Measurements from ENCODE around the gene CACNA2D4.
"Not testable (repeated sequence)": the region's sequence is repeated elsewhere in the genome, so short reads cannot be mapped to it uniquely, and the experiment has no call there.

CACNA2D4 gene, protein sequence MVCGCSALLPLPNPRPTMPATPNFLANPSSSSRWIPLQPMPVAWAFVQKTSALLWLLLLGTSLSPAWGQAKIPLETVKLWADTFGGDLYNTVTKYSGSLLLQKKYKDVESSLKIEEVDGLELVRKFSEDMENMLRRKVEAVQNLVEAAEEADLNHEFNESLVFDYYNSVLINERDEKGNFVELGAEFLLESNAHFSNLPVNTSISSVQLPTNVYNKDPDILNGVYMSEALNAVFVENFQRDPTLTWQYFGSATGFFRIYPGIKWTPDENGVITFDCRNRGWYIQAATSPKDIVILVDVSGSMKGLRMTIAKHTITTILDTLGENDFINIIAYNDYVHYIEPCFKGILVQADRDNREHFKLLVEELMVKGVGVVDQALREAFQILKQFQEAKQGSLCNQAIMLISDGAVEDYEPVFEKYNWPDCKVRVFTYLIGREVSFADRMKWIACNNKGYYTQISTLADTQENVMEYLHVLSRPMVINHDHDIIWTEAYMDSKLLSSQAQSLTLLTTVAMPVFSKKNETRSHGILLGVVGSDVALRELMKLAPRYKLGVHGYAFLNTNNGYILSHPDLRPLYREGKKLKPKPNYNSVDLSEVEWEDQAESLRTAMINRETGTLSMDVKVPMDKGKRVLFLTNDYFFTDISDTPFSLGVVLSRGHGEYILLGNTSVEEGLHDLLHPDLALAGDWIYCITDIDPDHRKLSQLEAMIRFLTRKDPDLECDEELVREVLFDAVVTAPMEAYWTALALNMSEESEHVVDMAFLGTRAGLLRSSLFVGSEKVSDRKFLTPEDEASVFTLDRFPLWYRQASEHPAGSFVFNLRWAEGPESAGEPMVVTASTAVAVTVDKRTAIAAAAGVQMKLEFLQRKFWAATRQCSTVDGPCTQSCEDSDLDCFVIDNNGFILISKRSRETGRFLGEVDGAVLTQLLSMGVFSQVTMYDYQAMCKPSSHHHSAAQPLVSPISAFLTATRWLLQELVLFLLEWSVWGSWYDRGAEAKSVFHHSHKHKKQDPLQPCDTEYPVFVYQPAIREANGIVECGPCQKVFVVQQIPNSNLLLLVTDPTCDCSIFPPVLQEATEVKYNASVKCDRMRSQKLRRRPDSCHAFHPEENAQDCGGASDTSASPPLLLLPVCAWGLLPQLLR

DNA sequence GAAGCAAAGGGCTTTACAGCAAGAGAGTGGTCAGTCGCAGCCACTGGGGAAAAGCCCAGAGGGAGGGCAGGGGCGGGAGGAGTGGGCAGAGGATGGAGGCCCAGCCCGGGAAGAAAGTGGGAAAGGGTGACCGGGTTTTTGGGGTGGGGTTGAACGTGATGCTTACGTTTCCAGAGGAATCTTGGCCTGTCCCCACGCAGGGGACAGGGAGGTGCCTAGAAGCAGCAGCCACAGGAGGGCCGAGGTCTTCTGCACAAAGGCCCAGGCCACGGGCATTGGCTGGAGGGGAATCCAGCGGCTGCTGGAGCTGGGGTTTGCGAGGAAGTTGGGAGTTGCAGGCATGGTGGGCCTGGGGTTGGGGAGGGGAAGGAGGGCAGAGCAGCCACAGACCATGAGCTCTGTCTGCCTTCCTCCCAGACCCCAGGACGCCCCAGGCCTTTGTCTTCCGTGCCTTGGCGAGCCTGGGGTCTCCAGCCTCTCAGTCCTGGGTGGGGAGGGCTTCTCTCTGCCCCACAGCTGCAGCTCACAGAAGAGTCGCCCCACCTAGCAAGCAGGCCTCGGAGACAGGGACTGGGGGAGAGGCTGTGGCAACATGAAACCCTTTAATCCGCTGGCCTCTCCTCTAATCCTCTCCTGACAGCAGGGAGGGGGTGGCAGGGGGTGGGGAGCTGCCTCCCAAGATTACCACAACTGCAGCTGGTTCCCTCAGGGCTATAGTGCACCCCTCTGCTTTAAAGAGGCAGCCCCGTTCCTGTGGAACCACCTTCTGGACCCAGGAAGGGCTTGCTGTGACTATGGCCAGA lies at the start of gene CACNA2D4:
Gene CACNA2D4, minus strand, starts transcription at position 572 of the 803 bp plus-strand sequence. Its CDS starts 179 bp downstream, at position 393.
- DNase-seq, result no peak

DNA sequence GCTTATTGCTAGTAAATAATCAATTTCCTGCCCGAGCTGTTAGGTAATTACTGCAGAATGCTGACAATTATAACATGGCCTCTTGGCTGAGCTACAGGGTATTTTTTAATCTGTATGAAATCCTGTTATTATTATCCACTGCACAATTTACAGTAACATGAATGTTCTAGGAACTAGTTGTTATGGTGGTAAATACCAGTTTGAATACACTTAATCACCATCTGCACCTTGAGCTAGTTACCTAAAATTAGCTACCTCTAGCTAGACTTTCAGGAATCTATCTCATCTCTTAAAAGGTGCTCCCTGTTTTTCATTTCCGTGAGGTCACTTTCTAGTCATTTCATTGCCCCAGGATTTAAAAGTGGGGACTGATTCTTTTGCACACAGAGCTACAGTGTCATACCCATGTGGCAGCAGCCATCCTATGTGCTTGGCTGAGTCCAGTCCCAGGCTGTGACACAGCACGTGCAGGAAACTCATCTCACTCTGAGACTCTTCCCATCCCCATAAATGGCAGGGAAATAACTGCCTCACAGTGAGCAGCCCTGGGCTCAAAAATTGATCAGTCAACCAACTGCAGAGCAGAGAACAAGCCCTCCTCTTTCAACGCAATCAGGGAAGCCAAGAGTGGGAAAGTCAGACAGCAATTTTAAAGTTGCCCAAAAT lies 48.2 kb upstream of the CACNA2D4 start:
- no peak for DNase-seq

DNA sequence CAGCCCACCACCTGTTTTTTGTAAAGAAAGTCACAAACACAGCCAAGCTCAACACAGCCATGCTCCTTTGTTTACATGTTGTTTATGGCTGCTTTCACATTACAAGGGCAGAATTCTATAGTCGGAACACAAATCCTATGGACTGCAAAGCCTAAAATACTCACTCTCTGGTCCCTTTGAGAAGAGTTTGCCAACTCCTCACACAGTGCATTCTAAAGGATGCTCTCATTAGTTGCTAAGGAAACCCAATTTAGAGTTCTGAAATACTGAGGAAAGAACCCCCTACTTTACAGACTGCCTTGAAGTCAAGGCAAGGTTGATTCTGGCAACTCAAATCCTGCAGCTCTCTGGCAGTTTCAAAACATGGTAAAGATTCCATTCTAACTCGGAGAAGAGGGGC lies 47.5 kb upstream of the CACNA2D4 start:
- no peak for DNase-seq

DNA sequence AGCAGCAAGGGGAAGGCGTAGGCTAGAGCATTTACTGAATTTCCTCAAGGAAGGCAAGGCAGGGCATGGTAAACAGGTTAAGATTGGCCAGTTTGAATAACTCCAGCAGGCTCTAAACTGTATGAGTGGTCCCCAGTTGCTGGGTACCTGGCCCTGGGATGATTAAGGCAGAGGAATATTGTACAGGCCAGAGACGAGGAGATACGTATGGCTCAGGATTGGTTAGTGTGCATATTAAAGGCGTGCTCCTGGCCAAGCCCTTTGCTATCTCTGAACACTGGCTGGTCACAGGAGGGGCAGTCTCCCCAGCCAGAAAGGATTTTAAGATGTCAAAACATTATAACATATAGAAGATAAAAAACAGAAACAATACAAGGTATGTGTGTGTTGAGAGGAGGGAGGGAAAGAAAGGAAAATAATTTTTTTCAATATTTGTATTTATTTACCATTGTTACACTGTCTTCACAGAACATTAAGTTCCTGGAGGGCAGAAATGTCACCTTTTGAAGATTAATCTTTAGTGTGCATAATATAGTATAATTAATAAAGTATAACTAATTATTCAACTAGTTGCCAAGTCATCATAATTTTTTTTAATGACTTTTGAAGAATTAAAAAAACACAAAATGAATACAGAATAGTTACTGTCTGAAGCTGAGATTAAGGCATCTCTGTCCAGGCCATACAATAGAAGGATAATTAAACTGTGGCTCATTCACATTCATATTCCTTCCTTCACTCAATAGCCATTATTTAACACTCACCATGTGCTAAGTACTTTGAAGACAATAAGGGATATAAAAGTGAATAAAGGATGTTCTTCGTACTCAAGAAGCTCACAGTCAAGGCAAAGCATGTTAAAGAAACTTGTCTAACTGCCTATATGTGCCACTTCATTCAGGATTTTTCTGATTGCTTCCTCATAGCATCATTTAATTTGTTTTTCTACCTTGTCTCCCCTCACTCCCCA lies 43.9 kb upstream of the CACNA2D4 start:
- DNase-seq, result no peak

DNA sequence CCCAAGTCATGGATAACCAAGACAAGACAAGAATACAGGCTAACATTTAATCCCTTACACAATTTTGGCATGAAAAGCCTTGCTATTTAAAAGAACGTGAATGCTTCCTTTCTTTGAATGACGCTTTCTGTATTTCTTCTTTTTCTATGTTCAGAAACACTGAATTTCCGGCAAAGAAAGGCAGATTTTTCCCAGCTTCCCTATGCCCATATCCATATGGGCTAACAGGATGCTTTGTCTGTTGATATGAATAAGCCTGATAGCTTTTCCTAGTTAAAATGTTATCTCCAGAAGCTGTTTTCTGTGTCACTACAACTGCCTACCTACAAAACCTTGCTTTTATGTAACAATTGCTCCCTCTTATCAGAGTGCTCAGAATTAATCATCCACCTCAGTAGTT lies 38.3 kb upstream of the CACNA2D4 start:
- DNase-seq, result no peak

DNA sequence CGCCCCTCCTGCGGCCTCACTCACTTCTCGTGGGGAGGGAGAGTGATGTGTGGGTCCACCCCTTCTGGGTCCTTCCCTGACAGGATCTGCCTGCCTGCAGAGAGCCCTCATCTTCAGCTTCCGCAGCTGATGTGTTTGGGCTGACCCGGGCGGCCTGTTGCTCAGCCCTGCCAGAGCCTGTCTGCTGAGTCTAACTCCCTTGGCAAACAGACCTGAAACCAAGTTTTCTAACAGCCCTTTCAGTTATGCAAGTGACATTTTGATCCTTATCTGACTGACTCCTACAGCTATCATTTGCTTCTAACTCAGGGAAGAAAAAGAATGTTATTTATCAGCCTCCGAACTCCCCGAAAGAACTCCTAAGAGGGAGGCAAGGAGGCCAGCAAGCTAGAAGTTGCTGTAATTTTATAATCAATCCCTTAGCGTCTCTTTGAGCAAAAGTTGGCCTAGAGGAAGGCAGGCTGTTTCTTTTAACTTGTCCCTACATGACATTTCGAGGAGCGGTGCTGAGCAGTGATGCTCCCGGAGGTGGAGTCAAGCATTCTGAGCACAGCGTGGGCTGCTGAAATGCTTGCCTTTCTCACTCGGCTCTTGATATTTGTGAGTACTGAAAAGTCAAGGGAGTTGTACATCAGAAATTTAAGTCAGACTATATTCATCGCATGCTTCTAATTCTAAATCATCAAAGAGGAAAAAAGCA lies 31.5 kb upstream of the CACNA2D4 start:
- no peak for DNase-seq

DNA sequence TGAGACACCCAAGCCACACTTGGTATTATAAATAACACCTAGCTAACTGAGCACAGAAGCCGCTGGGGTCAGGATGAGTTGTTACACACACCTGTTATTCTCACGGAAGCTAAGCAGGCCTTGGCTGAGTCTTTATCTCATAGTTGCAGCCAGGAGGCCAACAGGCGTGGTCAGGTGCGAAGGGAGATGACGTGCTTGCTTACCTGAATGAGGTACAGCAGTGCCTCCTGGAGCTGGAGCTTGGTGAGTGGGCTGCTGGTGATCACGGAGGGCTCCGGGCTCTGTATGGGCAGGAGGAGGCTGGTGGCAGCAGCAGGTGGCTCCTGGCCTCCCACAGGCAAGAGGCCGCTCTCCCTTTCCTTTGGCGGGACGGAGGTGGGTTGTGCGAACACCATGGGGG lies 30.4 kb upstream of the CACNA2D4 start:
- no peak for DNase-seq

DNA sequence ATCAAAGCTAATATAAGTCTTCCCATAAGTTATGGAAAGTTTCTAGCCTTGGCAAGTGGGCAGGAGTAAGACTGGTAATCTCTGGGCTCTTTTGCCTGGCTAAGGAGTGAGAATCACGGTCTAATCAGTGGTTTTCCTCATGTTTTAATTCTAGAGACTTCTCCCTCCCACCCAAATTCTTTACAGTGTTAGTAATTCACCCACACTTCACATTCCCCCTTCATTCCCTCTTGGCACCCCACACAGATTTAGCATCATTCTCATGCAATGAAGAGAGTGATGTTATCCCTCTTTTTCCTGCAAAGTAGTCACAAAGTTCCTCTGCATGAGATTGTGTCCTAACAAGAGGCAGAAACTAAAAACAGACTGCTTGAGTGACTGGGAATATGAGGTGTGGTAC lies 28.6 kb upstream of the CACNA2D4 start:
- no peak for DNase-seq

DNA sequence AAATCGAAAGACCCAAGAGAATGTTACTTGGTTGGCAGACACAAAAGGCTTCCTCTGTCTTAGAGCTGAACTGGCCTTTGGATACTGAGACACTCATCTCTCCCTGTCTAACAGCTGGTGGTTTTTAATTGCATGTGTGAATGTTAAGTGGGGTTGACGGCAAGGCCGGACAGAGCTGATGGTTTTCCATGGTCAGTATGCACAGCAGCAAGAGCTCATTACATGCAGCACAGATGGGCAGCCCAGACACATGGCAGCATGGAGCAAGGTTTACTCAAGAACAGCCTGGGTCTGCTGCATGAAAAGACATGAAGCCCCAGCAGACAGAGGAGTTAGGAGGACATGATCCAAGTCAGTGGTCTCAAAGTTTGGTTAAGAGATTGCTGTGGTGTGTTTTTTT lies 27.8 kb upstream of the CACNA2D4 start:
- DNase-seq, result no peak

DNA sequence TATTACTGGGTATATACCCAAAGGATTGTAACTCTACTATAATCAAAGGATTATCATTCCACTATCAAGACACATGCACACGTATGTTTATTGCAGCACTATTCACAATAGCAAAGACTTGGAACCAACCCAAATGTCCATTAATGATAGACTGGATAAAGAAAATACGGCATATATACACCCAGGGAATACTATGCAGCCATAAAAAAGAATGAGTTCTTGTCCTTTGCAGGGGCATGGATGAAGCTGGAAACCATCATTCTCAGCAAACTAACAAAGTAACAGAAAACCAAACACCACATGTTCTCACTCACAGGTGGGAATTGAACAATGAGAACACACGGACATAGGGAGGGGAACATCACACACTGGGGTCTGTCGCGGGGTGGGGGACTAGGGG lies 27.1 kb upstream of the CACNA2D4 start:
- not testable (repeated sequence) for DNase-seq

DNA sequence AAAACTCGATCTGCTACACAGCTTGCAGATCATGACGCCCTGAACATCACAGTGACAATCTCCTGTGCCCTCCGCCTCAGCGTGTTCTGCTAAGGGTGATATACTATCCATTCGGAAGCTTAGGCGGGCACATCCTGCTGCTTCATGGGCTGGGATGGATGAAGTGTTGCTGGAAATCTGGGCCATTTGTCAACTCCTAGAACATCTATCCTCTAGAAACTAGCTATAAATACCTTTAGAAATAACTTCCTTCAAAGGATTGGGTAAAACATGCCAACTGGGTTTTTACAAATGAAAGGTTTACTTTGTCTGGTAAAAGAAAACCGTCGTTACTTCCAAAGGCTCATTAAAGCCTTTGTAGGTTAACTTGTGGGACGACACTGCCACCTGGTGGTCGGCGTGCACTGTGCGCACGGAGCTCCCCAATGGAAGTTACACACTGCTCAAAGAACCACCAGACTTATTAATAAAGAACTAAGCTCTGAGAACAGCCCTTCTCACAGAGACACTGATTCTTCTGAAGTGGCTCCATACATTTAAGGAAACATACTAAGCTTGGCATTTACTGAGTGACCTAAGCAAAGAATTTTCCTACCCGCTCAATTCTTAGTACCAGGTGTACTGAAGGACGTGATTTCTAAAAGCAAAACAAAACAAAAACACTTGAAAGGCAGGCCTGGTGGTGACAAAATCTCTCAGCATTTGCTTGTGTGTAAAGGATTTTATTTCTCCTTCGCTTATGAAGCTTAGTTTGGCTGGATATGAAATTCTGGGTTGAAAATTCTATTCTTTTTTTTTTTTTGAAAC lies 21.6 kb upstream of the CACNA2D4 start:
- peak; percentile 92 to 93 for DNase-seq

DNA sequence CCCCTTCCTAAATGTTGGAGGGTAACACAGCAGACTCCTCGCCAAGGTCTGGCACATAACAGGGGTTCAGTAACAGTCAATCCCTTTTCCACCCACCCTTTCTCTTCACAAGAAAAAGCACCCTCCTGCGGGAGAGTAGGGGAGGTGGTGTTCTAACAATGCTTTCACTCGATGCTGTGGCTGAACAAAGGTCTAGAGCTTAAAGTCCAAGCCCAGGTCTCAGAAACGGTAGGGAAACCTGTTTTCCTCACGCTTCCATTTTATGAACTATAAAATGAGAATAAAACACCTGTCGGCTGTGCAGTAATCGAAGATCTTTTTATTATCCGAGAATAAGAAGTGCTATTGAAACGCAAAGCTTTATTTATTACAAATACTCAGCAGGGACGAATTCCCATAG lies 20.9 kb upstream of the CACNA2D4 start:
- DNase-seq, result no peak

DNA sequence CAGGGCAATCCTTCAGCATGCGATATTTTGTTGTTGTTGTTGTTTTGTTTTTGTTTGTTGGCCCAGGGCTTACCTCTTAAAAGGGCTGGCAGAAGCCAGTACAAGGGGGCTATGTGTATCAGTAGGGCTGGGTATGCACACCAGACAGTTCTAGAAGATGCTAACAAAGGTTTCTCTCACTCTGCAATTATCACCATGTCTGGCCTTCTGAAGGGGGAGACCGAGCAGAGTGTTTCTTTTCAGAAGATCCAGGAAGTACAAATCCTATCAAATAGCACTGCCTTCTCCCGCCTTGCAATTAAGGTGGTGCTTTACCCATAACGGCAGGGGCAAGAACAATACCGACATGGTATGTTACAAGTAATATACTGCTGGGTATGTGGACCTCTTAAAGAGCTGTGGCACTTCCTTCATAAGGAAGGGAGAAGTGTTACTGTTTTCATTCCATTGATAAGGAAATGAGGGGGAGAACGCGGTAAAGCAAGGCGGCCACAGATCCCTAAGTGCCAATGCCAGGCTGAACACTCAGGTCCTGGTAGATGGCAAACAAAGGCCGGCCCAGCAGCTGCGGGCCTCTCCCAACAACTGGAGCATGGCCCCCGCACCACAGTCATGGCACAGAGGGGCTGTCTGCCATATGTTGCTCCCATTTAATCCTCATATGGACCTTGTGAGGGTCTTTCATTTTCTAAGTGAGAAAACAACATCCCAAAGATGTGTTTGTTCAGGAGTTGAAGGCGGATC lies 19.2 kb upstream of the CACNA2D4 start:
- no peak for DNase-seq

DNA sequence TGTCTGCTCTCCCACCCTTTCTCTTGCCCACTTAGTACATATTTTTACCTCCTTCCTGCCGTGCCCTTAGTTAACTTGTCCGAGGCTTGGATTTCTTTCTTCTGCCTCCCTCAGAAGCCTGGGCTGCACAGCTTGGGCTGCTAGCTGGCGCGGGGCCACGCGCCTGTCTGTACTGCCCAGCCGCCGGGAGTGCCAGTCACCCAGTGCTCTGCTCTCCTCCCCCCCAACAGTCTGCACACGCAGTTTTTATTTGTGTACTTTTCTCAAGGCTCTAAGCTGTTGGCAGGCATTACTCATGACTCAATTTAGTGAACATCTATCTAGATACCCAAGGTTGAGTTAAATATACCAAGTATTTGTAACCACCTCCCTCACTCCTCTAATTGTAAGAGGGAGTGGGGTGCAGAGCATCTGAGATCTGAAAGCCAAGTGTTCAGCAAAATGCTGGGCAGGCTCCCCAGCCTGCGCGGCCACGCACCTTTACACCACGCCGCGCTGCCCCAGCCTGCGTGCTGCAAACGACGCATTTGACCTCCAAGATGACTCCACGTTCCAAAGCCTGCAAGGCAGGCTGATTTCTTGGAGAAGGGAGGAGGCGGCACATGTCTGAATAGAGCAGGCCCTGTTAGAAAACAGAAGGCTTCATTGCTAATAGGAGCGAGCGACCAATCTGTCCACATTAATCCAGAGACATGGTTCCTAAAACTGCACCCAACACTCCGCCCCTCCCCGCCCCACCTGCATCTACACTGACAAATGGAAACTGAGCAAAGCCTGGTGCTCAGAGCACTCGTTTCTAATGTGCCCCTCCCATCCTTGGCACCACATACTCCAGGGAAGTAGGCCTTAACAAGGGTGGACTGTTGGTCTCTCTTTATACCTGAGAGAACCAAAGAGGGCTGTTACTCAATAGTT lies 18.2 kb upstream of the CACNA2D4 start:
- DNase-seq, result no peak

DNA sequence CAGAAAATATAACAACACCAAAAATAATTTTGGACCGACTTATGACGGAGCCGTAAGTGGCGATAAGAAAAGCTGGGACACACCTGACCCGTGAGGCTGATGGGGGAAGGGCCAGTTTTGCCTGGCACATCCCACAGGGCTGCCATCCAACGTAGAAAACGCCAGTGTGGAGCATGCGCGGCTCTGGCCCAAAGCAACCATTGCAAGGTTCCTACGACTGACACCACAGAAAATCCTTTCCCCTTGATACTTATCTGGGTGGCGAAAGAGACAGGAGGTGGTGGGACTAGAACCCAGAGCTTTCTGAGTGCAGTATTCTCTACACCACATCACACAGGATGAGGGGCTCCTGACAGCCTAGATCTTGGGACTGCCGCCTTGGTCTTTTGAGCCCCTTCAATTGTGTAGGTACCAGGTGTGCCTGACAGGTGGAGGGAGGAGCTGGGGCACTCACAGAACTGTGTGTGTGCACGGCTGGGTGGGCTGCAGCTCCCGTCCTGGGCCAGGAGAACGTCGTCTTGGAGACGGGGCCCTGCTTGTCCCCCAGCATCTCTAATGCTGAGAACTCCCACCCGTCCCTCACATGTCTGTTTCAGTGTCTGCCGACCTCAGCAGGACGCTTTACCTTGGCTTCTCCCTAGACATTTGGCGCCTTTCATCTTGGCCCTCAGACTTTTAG lies 17.4 kb upstream of the CACNA2D4 start:
- no peak for DNase-seq

DNA sequence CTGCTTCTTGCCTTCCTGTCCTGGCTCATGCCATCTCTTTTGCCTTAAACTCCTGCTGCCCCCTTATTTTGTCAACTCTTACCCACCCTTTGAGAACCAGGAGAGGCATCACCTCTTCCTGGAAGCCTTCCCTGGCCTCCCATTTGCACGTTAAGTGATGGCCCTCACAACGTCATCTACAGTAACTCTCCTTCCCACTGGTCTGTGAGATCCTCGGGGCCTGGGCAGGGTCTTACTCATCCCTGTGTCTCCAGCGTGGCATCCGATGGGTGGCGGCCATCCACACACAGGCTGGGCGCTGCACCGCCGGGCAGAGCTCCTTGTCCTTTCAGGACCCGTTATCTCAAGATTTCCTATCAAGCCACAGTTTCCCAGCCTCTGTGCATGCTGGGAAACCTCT lies 16.8 kb upstream of the CACNA2D4 start:
- no peak for DNase-seq

DNA sequence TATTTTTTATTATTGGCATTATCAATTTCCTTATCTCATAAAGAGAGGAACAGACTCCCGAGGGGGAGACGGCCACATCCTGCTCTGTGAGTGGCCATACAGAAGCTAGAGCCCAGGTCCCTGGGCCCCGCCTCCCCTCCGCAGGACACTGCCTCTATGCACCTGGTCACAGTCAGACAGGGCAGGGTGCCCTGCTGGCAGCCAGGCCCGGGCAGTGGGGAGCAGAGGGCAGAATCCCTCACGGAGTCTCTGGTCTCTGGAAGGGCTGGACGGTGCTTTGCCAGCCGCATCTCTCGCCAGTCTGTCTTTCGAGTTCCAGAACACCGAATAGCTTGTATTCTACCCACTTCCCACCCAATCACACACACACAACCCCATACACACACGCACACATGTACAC lies 16.4 kb upstream of the CACNA2D4 start:
- DNase-seq, result no peak
